ENCODE measurements around the gene DPP6. TPM values are rescaled to one million over a fixed set of nuclear protein-coding genes. Genes with fewer than 3 reads are reported as not detected.

Gene DPP6
- total RNA-seq, 4 donors from 2014 or later, result 0.94 to 1.9 TPM; not detected in 2

- Histone ChIP-seq H3K36me3 (no peaks in the 10 kb centered on the region), H3K9me3 (no peaks in the 10 kb centered on the region), H3K4me1 (no peaks in the 10 kb centered on the region), H3K27ac (no peak overlapping the region), H3K27me3 (no peaks in the 10 kb centered on the region), H3K4me3 (no peak overlapping the region)
- TF ChIP-seq POLR2A (IDR thresholded peaks at IDR 0.05), result no peak
- peak in 3 of 5 experiments; percentile 27 to 45 (median 32) for TF ChIP-seq CTCF (IDR thresholded peaks at IDR 0.05 in 4 of 5, conservative IDR thresholded peaks at IDR 0.05 in 1 of 5)
- intact Hi-C loops (cut with DNase I; ENCODE audit: low total_unique reads), result no loop called here
- ATAC-seq (no peak), DNase-seq (no peak)
- in situ Hi-C loops (cut with MboI; ENCODE audit: low sequenced_read_pairs in 4 of 4), result no loop called here
Observed at GRCh38 chr7:154744256-154744860, 692.2 kb downstream of the DPP6 start.

- Histone ChIP-seq H3K4me1 (no peaks in the 10 kb centered on the region), H3K9me3 (no peaks in the 10 kb centered on the region), H3K27me3 (no peaks in the 10 kb centered on the region), H3K36me3 (no peaks in the 10 kb centered on the region), H3K4me3 (no peak overlapping the region), H3K27ac (no peak overlapping the region)
- ATAC-seq, result no peak
- no peak for TF ChIP-seq POLR2A (IDR thresholded peaks at IDR 0.05)
- TF ChIP-seq CTCF (IDR thresholded peaks at IDR 0.05 in 4 of 5, conservative IDR thresholded peaks at IDR 0.05 in 1 of 5), result no peak
- intact Hi-C loops (cut with DNase I; ENCODE audit: low total_unique reads) (no loop called here), in situ Hi-C loops (cut with MboI; ENCODE audit: low sequenced_read_pairs in 4 of 4) (no loop called here)
- no peak for DNase-seq
Observed at GRCh38 chr7:154744861-154745258, 692.7 kb downstream of the DPP6 start.

GRCh38 chr7:154746571-154747360, 694.6 kb downstream of the DPP6 start:
- in situ Hi-C loops (cut with MboI; ENCODE audit: low sequenced_read_pairs in 4 of 4), result no loop called here
- TF ChIP-seq POLR2A (IDR thresholded peaks at IDR 0.05) (no peak), CTCF (IDR thresholded peaks at IDR 0.05 in 4 of 5, conservative IDR thresholded peaks at IDR 0.05 in 1 of 5) (no peak)
- Histone ChIP-seq H3K27me3 (no peaks in the 10 kb centered on the region), H3K27ac (no peak overlapping the region), H3K36me3 (no peaks in the 10 kb centered on the region), H3K4me1 (no peaks in the 10 kb centered on the region), H3K4me3 (no peak overlapping the region), H3K9me3 (no peaks in the 10 kb centered on the region)
- intact Hi-C loops (cut with DNase I; ENCODE audit: low total_unique reads), result no loop called here
- no peak for DNase-seq
- ATAC-seq, result no peak

GRCh38 chr7:154748089-154748786, 696.0 kb downstream of the DPP6 start:
- no peak for TF ChIP-seq CTCF (IDR thresholded peaks at IDR 0.05 in 4 of 5, conservative IDR thresholded peaks at IDR 0.05 in 1 of 5)
- TF ChIP-seq POLR2A (IDR thresholded peaks at IDR 0.05), result no peak
- DNase-seq, result no peak

More at GRCh38 chr7:154748089-154748786, 696.0 kb downstream of the DPP6 start:
- H3K27me3 ChIP-seq, result no peaks in the 10 kb centered on the region
- in situ Hi-C loops (cut with MboI; ENCODE audit: low sequenced_read_pairs in 4 of 4) (no loop called here), intact Hi-C loops (cut with DNase I; ENCODE audit: low total_unique reads) (no loop called here)
- H3K4me1 ChIP-seq, result no peaks in the 10 kb centered on the region
- no peaks in the 10 kb centered on the region for H3K9me3 ChIP-seq
- H3K27ac ChIP-seq, result no peak overlapping the region
- no peak for ATAC-seq
- no peak overlapping the region for H3K4me3 ChIP-seq
- H3K36me3 ChIP-seq, result no peaks in the 10 kb centered on the region
